Keratinocyte (primary cell): ENCODE data around the gene PHKA2.

Experiments used
- EZH2 ChIP-seq: IDR thresholded peaks from one replicate; pipeline ENCODE4 v1.6.1; 2012; ENCODE audit warnings: inconsistent platforms, mild to moderate bottlenecking, low read length, moderate library complexity
- TF ChIP-seq, protein P1 (sequence below), 3 experiments: IDR thresholded peaks in 1 of 3; conservative IDR thresholded peaks in 1 of 3; optimal IDR thresholded peaks in 1 of 3; 2 replicates in 2 of 3; 3 replicates in 1 of 3; pipeline versions ENCODE3 to v1.5.1; 2011; ENCODE audit warnings: low read length in 3 of 3, mild to moderate bottlenecking in 3 of 3, moderate library complexity in 2 of 3, control low read depth in 1 of 3, inconsistent platforms in 1 of 3; ENCODE audit not compliant: insufficient read depth in 2 of 3; ENCODE audit errors: extremely low read depth in 1 of 3

DNA sequence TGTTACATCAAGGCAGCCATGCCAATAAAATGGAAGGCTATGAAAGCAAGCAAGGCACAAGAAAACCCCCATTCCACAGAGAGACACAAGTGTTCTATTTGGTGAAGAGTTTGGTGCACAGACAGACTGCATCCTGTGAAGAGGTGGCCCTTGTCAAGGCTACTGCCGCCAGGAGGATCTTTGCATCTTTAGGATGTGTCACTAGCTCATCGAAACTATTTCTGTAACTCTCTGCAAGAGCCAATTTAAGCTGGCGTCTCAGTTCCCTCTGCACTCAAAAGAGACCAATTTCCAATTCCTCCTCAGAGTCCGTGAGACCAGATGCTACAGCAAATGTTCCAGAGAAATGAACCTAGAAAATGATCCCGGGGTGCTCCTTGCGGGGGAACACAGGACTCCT is 91.0 kb downstream of the PHKA2 start:
- TF ChIP-seq, protein P1, sequence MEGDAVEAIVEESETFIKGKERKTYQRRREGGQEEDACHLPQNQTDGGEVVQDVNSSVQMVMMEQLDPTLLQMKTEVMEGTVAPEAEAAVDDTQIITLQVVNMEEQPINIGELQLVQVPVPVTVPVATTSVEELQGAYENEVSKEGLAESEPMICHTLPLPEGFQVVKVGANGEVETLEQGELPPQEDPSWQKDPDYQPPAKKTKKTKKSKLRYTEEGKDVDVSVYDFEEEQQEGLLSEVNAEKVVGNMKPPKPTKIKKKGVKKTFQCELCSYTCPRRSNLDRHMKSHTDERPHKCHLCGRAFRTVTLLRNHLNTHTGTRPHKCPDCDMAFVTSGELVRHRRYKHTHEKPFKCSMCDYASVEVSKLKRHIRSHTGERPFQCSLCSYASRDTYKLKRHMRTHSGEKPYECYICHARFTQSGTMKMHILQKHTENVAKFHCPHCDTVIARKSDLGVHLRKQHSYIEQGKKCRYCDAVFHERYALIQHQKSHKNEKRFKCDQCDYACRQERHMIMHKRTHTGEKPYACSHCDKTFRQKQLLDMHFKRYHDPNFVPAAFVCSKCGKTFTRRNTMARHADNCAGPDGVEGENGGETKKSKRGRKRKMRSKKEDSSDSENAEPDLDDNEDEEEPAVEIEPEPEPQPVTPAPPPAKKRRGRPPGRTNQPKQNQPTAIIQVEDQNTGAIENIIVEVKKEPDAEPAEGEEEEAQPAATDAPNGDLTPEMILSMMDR (optimal IDR thresholded peaks at IDR 0.05 in 1 of 3, IDR thresholded peaks at IDR 0.05 in 1 of 3, conservative IDR thresholded peaks at IDR 0.05 in 1 of 3; ENCODE audit: extremely low read depth in 1 of 3, insufficient read depth in 2 of 3, low read length in 3 of 3): no peak
- no peak for TF ChIP-seq EZH2
